AML-193 (cell line): ENCODE measurements around the gene MUC13.
"Not testable (repeated sequence)": the region's sequence is repeated elsewhere in the genome, so short reads cannot be mapped to it uniquely, and the experiment has no call there.

Experiments used
- DNase-seq, 2 experiments: peaks; one replicate each; lab custom pipeline; 2025; lab: John Stamatoyannopoulos, UW

Gene MUC13, protein sequence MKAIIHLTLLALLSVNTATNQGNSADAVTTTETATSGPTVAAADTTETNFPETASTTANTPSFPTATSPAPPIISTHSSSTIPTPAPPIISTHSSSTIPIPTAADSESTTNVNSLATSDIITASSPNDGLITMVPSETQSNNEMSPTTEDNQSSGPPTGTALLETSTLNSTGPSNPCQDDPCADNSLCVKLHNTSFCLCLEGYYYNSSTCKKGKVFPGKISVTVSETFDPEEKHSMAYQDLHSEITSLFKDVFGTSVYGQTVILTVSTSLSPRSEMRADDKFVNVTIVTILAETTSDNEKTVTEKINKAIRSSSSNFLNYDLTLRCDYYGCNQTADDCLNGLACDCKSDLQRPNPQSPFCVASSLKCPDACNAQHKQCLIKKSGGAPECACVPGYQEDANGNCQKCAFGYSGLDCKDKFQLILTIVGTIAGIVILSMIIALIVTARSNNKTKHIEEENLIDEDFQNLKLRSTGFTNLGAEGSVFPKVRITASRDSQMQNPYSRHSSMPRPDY

DNA sequence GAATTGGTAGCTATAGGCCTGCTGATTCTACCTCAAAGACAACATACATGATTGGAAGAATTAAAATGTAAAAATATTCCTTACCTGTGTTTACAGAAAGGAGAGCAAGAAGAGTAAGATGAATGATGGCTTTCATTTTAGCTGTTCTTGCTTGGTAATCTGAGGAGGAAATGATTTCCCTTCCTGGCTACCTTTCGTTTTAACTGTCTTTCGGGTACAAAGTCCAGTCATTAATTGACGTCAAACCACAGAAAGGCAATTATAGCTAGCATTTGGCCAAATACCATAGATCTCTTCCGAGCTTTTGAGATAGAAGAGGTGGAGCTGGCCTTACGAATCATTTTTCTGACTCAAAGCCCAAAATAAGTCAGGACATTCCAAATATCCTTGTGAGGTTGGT, at the start of gene MUC13:
Gene MUC13, minus strand, starts transcription at position 175 of the 400 bp plus-strand sequence. Its CDS starts 39 bp downstream, at position 136.
- no peak for DNase-seq

DNA sequence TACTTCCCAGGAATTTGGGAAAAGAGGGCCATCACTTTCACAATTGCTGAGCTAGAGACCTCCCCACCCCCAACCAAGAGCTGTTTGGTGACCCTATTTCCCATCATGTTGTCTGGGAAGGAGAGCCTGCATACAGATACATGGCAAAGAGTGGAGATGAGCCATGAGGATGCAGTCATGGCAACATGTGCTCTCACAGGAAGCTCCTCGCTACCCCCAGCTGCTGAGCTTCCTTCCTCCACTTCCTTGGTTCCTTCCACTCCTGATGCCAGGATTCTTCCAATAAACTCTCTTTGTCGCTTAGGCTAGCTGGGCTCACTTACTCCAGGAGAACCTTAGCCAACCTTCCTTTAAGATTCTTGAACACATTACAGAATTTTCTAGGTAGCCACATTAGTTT, 48.3 kb upstream of the MUC13 start:
- no peak for DNase-seq

DNA sequence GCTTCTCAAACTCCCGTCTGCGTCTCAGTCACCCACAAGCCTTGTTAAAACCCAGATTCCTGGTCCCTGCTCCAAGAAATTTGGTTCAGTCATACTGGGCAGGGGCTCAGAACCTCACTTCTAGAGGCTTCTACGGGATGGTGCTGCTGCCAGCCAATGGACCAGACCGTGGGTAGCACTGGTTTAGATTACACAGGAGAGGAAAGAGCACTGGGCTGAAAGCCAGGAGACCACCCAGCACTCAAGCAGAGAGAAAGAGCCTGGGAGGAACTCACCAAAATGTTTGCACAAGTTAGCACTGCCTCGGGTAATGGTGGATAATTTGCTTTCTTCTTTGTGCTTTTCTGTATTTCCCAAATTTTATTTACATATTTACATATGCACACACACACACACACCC, 46.9 kb upstream of the MUC13 start:
- no peak for DNase-seq

DNA sequence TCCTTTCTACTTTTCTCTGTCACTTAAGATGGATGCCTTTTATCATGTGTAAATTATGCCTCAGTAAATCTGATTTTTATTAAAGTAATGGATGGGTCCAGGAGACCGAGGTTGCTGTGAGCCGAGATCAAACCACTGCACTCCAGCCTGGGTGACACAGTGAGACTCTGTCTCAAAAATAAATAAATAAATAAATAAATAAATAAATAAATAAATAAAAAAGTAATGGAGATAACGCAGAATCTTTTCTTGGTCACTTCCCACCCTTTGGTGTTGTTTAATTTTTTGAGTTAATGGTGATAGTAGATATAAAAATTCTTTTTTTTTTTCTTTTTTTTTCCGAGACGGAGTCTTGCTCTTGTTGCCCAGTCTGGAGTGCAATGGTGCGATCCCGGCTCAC, 44.1 kb upstream of the MUC13 start:
- no peak for DNase-seq

DNA sequence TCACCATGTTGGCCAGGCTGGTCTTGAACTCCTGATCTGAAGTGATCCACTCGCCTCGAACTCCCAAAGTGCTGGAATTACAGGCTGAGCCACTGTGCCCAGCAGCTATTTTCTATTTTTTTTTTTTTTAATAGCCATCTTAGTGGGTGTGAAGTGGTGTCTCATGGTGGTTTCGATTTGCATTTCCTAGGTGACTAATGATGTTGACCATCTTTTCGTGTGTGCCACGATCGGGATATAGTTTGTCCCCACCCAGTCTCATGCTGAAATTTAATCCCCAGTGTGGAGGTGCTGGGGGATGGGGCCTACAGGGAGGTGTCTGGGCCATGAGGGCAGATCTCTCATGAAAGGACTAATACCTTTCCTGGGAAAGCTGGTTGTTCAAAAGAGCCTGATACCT, 41.8 kb upstream of the MUC13 start:
- DNase-seq: no peak

DNA sequence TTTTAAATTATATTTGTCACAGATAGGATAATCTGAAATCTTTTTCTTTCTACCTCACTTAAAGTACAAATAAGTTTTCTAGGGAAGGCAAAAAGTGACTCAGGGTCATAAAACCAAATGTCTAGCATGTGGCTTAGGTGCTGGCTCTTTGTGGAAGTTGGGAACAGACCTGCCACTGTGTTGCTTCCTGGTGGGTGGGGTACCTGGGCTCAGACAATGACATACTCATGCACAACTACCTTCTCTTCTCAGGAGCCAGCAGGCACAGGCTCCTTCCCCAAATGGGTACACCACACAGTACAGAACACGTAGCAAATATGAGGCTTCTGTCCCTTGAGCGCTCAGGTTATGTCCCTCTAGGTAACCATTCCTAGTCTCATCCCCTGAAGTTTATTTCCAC, 40.1 kb upstream of the MUC13 start:
- DNase-seq: no peak

DNA sequence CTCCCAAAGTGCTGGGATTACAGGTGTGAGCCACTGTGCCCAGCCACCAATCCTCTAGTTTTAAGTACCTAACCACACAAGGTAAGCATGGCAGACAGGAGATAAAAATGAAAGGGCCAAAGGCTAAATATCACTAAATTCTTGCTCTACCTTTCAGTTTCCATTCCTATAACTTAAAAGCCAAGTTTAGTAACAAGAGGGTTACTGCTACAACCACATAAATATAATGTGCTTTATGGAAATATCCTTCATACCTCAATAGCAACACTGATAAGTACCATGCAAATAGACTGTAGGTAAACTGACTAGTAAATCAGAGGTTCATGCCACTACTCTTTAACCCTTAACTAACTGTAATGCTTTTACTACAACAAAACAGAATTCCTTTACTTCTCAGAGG, 38.7 kb upstream of the MUC13 start:
- DNase-seq: no peak

DNA sequence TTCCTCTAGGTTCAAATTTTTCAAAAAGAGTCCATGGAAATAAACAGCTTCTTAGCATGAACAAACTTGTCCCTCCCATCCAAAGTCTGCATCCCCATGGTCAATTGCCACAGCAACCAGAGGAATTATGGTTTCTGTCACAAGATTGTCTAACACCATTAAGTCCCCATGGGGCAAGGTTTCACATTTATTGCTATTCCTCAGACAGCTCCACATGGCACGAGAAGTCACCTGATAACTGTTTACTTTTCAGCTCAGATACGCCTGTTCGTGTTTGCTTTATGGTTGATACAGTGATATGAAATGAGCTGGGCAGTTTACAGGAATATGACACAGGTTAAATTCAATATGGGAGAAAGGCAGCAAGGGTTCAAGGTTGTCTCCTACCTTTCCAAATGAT, 37.9 kb upstream of the MUC13 start:
- DNase-seq: no peak

DNA sequence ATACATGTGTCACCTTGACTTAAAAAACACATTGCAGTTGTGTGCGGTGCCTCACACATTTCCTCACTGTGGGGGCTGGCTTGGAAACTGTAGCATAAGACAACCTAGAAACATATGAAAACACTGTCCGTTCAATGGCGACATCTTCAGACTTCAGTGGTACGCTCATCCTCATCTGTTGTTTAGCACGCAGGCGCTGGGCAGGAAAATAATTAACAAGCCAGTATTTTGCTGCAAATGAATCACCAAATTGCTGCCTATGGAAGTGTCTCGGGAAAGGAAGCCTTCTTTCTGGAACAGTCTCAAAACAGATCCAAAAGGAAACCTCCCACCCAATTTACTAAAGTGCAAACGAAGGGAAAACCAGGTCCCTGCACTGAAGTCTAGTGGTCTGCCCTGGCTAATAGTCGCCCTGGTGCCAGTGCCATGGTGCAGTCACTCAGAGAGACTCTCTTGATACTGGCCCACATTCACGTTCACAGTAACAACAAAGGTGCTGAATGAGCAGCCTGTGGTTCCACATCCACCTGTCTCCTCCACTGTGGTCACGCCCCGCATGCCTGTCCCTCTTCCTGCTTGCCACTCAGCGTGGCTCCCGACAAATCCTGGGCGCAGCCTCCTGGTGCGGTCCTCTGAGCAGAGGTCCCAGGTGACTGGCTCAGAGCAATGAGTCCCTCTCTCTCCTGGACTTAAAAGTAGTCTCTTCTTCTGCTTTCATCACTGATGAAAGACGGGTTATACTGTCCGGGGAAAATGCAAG, 35.6 kb upstream of the MUC13 start:
- DNase-seq: no peak

DNA sequence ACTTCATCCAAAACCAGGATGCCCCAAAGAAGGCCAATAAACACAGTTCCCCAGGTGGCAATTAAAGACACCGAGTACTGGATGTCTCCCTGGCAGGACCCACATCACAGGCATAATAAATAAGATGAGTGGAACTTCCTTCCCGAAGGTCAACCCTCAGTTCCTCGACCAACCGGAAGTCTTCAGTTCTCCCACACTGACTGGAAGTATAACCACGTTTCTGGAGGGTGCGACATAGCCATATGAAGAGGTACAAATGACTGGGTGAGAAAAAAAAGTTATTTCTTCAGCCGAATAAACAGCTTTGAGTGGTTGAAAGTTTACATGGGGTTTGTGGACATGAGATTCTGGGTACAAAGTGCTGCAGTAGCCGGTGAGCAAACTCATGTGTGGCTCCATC, 34.6 kb upstream of the MUC13 start:
- no peak for DNase-seq

DNA sequence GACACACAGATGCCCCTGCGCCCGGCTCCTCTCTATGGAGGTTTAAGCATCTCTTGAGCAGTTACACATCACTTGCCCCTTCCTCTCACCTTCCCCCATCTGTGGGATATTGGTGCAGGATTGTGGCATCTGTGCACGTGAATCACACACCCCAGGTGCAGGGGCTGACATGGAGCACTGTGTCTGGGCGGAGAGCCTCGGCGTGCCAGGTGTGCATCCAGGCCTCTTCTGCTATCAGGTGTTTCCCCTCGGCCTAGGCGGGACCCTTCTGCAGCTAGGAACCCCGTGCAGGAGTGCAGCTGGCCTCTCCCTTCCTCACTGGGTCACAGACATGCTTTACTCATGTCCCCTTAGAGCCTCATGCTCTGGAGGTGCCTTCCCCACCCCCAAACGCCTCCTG, 33.4 kb upstream of the MUC13 start:
- no peak for DNase-seq

DNA sequence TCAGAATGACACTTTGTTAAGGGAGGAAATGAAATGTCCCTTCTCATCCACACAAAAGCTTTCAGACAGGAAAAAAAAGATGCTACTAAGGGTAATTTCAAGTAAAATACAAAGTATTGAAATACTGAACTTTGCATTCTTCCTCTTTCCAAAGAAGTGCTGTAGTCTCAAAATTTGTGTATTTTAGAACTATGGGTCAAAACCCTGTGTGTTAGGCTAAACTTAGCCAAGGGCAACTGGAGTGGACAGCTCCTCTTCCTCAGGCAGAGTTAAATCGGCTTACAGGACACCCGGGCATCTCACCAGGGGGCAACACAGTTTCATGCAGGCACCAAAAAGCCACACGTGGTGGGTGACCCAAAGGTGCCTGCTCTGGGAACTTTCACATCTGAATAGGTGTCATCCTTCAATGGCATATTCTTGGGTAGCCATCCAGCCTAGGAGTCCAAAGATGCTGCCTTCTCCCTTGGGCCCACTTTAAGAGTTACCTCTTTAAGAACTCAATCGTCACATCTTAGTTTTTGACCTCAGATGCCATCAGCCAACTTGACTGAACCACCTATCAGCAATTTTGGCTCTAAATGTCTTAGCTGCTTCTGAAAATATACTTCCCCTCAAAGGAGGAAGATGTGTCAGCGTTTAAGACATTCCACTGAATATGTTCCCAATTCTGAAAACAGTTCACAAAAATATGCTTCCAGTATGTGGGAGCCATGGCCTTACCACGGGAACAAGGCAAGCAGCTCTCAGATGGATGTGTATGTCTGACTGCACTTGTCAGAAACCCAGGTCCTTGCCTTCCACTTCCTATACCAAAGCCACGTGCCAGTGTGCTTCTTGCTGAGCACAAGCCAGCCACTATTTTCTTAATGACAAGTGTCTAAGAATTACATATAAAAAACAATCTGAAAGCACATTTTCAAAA, 32.2 kb upstream of the MUC13 start:
- no peak for DNase-seq

DNA sequence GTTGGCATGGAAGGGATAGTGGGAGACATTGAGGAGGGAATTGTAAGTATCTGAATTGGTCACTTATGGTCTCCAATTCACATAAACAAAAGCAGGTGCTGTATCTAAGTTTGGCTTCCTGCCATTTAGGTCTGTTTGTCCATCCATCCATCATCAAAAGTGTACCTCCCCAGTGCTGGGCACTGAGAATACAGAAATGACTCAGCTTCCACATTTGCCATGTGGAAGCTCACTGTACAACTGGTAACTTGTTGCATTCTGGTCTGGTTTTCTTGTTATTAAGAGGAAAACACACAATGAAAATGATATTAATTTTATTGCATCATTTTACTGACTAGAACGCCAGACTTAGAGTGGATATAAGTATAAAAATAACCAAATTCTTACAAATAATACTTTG, 30.9 kb upstream of the MUC13 start:
- DNase-seq: no peak

DNA sequence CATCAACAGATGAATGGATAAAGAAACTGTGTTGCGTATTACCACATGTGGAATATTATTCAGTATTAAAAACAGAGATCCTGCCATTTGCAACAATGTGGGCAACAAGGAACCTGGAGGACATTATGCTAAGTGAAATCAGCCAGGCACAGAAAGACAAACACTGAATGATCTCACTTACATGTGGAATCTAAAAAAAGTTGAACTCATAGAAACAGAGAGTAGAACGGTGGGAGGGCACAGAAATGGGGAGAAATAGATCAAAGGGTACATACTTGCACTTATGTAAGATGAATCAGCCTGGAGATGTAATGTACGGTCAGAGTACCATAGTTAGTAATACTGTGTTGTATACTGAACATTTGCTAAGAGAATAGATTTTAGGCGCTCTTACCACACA, 29.8 kb upstream of the MUC13 start:
- DNase-seq: no peak

DNA sequence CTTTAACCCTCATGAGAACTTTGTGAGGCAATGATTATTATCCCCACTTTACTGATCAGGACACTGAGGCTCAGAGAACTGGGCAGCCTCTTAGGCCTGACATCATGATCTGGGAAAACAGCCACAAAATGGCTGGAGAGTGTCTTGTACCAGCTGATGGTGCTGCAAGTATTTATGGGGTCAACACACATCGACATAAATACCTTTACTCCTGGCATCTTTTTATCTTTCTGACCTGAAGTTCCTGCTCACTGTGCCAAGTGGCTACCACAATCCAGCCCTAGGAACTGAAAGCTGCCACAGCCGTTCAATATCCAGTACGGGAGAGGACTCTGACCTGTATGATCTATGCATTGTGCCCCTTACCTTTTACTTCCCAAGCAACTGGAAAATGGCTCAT, 29.2 kb upstream of the MUC13 start:
- DNase-seq: no peak

DNA sequence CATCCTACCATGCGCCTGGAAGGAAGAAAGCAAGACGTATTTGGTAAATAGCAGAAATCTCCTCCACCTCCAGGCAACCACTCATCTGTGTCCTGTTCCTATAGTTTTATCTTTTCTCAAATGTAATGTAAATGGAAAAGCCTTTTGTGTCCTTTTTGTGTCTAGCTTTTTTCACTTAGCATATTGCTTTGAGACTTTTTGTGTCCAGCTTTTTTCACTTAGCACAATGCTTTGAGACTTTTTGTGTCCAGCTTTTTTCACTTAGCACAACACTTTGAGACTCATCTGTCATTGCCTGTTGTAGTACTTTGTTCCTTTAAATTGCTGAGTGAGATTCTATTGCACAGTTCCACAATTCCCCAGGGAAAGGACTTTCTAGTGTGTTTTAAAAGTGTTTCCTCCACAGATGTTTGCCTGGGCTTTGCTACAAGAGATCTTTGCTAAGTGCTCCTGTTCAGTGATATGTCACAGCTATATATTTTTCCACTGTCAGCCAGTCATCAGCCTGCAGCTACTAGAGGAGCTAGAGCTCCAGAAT, 27.9 kb upstream of the MUC13 start:
- DNase-seq: no peak

DNA sequence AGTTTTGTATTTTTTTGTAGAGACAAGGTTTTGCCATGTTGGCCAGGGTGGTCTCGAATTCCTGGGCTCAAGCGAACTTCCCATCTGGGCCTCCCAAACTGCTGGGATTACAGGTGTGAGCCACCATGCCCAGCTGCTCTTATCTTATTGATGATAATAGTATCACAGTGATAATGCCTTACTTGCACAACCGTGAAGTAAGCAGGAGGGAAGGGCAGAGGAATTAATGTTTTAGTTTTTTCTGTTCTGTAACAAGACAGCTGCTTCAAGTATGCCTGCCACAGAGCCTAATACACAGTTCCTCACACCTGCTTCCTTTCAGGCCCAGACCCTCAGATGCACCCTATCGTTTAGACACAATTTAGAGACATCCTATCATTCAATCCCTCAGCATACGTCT, 26.1 kb upstream of the MUC13 start:
- no peak for DNase-seq

DNA sequence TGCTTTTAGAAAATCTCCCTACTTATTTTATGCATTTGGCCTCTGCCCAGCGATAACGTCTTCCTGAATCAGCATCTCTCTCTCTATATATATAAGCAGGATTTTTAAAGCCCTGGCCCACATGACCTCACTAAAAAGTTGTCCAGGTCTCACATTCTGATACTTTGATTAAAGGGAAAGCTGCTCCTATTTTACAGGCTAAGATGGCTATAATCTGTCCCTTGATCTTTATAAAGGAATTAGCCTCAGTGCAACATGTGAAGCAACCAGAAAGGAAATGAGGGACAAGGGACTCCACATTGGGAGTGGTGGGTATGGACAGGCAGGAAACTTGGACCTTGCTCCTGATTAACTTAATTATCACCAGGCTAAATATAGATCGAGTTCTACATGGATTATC, 25.6 kb upstream of the MUC13 start:
- DNase-seq: no peak

DNA sequence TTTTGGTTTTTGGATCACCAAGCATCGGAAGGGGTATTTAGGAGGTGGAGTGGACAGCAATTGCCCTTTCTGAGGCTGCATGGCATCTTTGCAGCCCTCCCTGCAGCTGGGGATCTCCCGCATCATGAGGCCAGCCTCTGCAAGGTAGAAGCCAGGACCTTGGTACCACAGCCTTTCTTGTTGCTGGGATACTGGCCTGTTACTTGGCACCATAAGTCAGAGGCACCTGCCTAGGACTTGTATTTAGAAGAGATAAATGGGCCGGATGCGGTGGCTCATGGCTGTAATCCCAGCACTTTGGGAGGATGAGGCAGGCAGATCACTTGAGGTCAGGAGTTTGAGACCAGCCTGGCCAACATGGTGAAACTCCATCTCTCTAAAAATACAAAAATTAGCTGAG, 23.4 kb upstream of the MUC13 start:
- DNase-seq: not testable (repeated sequence)

DNA sequence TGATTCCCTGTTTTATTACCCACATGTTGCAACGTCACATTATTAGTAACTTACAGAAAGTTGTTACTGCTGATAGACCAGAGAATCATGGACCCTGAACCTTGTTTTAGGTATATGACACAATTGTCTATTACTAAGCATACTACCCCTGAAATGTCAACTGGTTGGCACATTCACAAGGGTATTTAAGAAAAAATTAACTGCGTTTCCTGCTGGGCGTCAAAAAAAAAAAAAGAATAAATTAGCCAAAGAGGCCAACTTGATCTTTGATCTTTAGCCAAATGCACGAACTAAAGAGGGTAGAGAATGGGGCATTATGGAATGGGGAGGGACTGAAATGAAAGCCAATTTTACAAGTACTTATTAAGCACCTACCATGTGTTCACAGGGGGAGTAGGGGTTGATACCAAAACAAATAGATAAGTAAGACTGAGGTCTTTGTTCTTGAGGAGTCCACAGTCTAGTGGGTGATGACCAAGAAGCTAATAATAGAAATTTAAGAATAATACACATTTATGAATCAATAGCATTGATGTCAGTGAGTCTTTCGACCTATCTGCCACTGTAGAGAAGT, 17.8 kb upstream of the MUC13 start:
- no peak for DNase-seq

DNA sequence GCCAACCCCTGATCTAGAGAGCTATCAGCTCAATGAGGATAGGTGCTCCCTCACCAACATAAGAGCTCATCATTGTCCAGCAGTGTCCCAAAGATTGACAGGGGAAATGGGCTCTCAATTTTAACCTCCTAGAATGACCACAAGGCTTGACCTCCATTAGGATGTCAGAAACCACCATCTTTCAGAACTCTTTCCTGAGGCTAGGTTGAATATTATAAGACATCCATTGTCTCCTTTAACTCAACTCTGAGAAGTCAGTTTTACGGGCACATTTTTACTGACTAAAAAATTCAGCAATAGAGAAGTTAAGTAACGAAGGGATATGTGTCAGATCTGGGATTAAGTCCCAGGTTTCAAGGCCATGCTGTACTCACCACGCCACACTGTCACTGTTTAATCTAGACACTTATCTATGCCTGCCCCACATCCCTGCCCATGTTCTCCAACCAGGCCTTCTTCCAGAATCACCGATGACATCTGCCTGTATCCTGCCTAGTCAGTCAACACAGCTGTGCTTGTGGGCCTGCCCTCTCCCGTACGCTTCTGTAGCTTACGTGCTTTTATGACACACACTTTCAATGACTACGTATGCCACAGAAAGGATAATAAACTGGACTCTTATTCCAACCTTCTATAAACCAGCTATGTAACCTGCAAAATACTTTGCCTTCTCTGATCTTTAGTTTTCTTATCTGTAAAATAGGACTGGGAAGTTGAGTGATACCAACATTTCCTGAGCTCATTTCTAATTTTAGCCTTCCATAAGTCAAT, 17.1 kb upstream of the MUC13 start:
- DNase-seq: no peak
